Measurements from ENCODE around the gene KLF1.
"Not testable (repeated sequence)": the region's sequence is repeated elsewhere in the genome, so short reads cannot be mapped to it uniquely, and the experiment has no call there.

Gene KLF1

GRCh38 chr19:12886969-12887747, at the start of gene KLF1:
TSS of gene KLF1 (minus strand) at chr19:12887201. CDS start at chr19:12887140, 61 bp downstream.
- in situ Hi-C loops (cut with HindIII; ENCODE audit: low pct_ligation_motif_present, low pct_unique_long_range_greater_than_20kb, low sequenced_read_pairs) = no loop called here
- DNase-seq = no peak

DNA sequence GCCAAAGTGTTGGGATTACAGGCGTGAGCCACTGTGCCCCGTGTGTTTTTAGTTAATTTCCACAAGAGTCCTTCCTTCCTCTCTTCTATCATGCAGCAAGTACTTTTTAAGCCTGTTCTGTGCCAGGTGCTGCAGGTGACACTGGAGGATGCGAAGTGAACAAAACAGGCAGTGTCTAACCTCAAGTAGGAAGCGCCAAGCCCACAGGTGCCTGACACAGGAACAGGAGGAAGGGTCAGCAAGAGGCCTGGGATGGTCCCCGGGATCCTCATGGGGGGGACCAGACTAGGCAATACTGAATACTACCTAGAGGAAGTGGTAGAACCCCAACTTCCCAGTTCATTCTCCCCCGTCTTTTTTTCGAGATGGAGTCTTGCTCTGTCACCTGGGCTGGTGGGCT, 49.6 kb upstream of the KLF1 start:
- in situ Hi-C loops (cut with HindIII; ENCODE audit: low pct_ligation_motif_present, low pct_unique_long_range_greater_than_20kb, low sequenced_read_pairs) = no loop called here
- DNase-seq = no peak

DNA sequence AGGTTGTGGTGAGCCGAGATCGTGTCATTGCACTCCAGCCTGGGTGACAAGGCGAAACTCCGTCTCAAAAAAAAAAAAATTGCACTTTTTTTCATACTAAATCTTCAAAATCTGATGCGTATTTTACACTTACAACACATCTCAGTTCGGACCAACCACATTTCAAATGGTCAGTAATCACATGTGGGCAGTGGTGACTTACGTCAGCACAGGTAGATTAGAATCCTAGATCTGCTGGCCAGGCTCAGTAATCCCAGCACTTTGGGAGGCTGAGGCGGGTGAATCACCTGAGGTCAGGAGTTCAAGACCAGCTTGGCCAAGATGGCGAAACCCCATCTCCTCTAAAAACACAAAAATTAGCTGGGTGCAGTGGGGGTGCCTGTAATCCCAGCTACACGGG, 48.1 kb upstream of the KLF1 start:
- in situ Hi-C loops (cut with HindIII; ENCODE audit: low pct_ligation_motif_present, low pct_unique_long_range_greater_than_20kb, low sequenced_read_pairs) = no loop called here
- no peak for DNase-seq

- peak; percentile 89 for DNase-seq
- in situ Hi-C loops (cut with HindIII; ENCODE audit: low pct_ligation_motif_present, low pct_unique_long_range_greater_than_20kb, low sequenced_read_pairs) = no loop called here
These were observed 46.5 kb upstream of the KLF1 start, which contains the start of gene FARSA for GRCh38 chr19:12933287-12934072. TSS of gene FARSA (minus strand) at chr19:12933711. CDS start at chr19:12933696, 15 bp downstream.

GRCh38 chr19:12932392-12933286, 45.6 kb upstream of the KLF1 start:
- in situ Hi-C loops (cut with HindIII; ENCODE audit: low pct_ligation_motif_present, low pct_unique_long_range_greater_than_20kb, low sequenced_read_pairs) = no loop called here
- DNase-seq = no peak

GRCh38 chr19:12930002-12930645, 43.1 kb upstream of the KLF1 start:
- in situ Hi-C loops (cut with HindIII; ENCODE audit: low pct_ligation_motif_present, low pct_unique_long_range_greater_than_20kb, low sequenced_read_pairs) = no loop called here

DNA sequence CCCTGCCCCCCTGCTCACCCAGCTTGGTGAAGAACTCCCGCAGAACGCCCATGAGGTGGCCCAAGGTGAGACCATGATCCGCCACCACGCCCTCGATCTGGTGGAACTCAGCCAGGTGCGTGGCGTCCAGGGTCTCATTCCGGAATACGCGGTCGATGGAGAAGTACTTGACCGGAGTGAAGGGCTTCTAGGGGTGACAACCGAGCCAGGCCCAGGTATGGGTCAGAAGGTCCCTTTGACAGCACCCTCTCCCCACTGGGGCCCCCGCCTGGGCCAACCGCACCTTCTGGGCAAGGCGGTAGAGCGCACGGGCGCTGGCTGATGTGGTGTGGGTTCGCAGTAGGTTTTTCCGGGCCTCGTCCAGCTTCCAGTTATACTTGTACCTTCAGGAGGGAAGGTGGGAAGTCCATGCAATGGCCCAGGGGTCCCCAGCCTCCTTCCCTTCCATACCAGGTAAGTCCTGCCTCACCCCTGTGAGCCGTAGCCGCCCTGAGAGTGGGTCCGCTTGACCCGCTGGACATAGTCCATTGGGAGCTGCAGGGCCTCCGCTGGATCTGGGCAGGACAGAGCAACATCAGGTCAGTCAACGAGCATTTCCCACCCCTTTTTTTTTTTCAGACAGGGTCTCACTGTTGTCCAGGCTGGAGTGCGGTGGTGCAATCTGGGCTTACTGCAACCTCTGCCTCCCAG, 37.8 kb upstream of the KLF1 start:
- no peak for DNase-seq
- in situ Hi-C loops (cut with HindIII; ENCODE audit: low pct_ligation_motif_present, low pct_unique_long_range_greater_than_20kb, low sequenced_read_pairs) = no loop called here

More at GRCh38 chr19:12930002-12930645, 43.1 kb upstream of the KLF1 start:
- no peak for DNase-seq

DNA sequence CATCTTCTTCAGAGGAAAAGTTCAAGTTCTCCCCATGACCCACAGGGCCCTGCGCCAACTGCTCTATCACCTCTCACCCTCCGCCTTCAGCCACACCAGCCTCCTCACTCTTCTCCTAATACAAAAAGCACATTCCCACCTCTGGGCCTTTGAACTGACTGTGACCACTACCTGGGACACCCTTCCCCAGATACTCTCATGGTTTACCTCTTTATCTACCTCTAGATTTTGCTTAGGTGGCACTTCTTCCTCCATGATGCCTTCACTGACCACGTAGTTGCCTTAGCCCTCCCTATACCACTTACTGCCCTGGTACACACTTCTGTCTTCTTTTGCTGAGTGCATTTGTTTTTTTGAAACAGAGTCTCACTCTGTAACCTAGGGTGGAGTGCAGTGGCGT, 36.0 kb upstream of the KLF1 start:
- DNase-seq = no peak
- in situ Hi-C loops (cut with HindIII; ENCODE audit: low pct_ligation_motif_present, low pct_unique_long_range_greater_than_20kb, low sequenced_read_pairs) = no loop called here

- in situ Hi-C loops (cut with HindIII; ENCODE audit: low pct_ligation_motif_present, low pct_unique_long_range_greater_than_20kb, low sequenced_read_pairs) = no loop called here
- no peak for DNase-seq
These were observed 34.0 kb upstream of the KLF1 start for GRCh38 chr19:12921047-12921446.

- in situ Hi-C loops (cut with HindIII; ENCODE audit: low pct_ligation_motif_present, low pct_unique_long_range_greater_than_20kb, low sequenced_read_pairs) = no loop called here
- no peak for DNase-seq
These were observed 31.3 kb upstream of the KLF1 start for GRCh38 chr19:12918253-12918652.

GRCh38 chr19:12915860-12916259, 28.9 kb upstream of the KLF1 start:
- DNase-seq; in situ Hi-C loops (cut with HindIII; ENCODE audit: low pct_ligation_motif_present, low pct_unique_long_range_greater_than_20kb, low sequenced_read_pairs): not testable (repeated sequence)

GRCh38 chr19:12913851-12914690, 27.1 kb upstream of the KLF1 start:
- in situ Hi-C loops (cut with HindIII; ENCODE audit: low pct_ligation_motif_present, low pct_unique_long_range_greater_than_20kb, low sequenced_read_pairs) = no loop called here
- DNase-seq = no peak

DNA sequence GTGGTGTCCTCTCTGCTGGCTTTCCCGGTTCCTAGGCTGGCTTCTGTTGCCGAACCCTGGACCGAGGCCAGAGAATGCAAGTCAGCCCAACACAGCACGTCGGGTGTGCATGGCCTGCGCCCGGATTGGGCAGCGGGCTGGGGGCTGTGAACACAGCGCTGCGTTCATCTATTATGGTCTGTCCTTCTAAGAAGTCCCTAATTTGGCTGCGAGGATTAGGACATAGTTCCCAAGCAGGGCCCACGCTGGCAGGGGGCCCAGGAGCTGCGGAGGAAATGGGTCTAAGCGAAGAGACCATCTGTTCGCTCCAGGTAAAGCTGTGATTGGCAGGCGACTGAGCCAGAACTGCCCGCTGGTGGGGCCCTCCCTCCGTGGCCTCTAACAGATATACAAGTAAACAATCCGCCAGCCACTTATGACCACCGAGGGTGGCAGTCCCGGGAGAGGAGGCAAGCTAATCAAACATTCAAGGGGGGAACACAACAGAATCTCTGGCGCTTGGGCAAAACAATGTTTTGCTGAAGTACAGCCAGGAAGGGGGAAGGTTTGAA, 26.1 kb upstream of the KLF1 start:
- no peak for DNase-seq

GRCh38 chr19:12912571-12912970, 25.6 kb upstream of the KLF1 start:
- DNase-seq = no peak
- in situ Hi-C loops (cut with HindIII; ENCODE audit: low pct_ligation_motif_present, low pct_unique_long_range_greater_than_20kb, low sequenced_read_pairs) = no loop called here

More for the DNA sequence above, 26.1 kb upstream of the KLF1 start:
- in situ Hi-C loops (cut with HindIII; ENCODE audit: low pct_ligation_motif_present, low pct_unique_long_range_greater_than_20kb, low sequenced_read_pairs) = no loop called here

DNA sequence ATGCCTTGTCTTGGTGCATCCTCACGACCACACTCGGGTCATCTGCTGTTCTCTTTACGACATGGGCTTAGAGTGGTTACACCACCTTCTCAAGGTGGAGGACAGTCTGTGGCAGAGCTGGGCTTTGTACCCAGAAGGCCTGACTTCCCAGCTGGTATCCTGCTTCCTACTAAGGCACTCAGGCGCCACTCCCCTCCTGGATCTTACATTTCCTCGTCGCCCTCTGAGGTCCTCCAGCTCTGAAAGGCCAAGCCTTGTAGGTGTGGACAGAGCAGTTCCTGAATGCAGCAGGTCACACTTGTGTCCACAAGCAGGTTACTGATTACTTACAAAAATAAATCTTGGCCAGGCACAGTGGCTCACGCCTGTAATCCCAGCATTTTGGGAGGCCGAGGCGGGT, 20.2 kb upstream of the KLF1 start:
- in situ Hi-C loops (cut with HindIII; ENCODE audit: low pct_ligation_motif_present, low pct_unique_long_range_greater_than_20kb, low sequenced_read_pairs) = no loop called here

GRCh38 chr19:12899891-12900518, 13.0 kb upstream of the KLF1 start:
- DNase-seq = no peak
- in situ Hi-C loops (cut with HindIII; ENCODE audit: low pct_ligation_motif_present, low pct_unique_long_range_greater_than_20kb, low sequenced_read_pairs) = no loop called here

More for the DNA sequence above, 20.2 kb upstream of the KLF1 start:
- no peak for DNase-seq

Measured in ACHN (cell line).